HG03354 (cell line): ENCODE data around the gene FRMD4A.
"Not testable (repeated sequence)": the region's sequence is repeated elsewhere in the genome, so short reads cannot be mapped to it uniquely, and the experiment has no call there.

Source experiments
- ATAC-seq: cut with Tn5 transposase; IDR thresholded peaks from one replicate; pipeline ENCODE4 v1.9.1; 2021; ENCODE audit warnings: mild to moderate bottlenecking; ENCODE audit not compliant: unreplicated experiment, poor library complexity, severe bottlenecking

The FRMD4A gene

GRCh38 chr10:14080795-14081194 lies 249.9 kb downstream of the FRMD4A start:
- ATAC-seq, result no peak

- ATAC-seq, result no peak
Observed at GRCh38 chr10:14077430-14077829, 253.3 kb downstream of the FRMD4A start.

GRCh38 chr10:14074062-14074884 lies 256.5 kb downstream of the FRMD4A start:
- ATAC-seq, result no peak

- ATAC-seq, result no peak
Observed at GRCh38 chr10:14072541-14072940, 258.2 kb downstream of the FRMD4A start.

- ATAC-seq, result no peak
Observed at GRCh38 chr10:14071956-14072355, 258.8 kb downstream of the FRMD4A start.

- ATAC-seq, result no peak
Observed at GRCh38 chr10:14068601-14069250, 262.0 kb downstream of the FRMD4A start.

GRCh38 chr10:14067638-14068037 lies 263.1 kb downstream of the FRMD4A start:
- not testable (repeated sequence) for ATAC-seq

GRCh38 chr10:14066106-14066505 lies 264.6 kb downstream of the FRMD4A start:
- ATAC-seq, result no peak

- no peak for ATAC-seq
Observed at GRCh38 chr10:14063531-14064285, 267.0 kb downstream of the FRMD4A start.

- ATAC-seq, result no peak
Observed at GRCh38 chr10:14062528-14063260, 268.0 kb downstream of the FRMD4A start.

GRCh38 chr10:14060320-14061070 lies 270.2 kb downstream of the FRMD4A start:
- no peak for ATAC-seq

GRCh38 chr10:14056610-14057332 lies 274.0 kb downstream of the FRMD4A start:
- ATAC-seq, result no peak

- ATAC-seq, result no peak
Observed at GRCh38 chr10:14052931-14053330, 277.8 kb downstream of the FRMD4A start.

GRCh38 chr10:14050598-14050997 lies 280.1 kb downstream of the FRMD4A start:
- no peak for ATAC-seq

- ATAC-seq, result no peak
Observed at GRCh38 chr10:14048930-14049613, 281.7 kb downstream of the FRMD4A start.

- ATAC-seq, result no peak
Observed at GRCh38 chr10:14047431-14047830, 283.3 kb downstream of the FRMD4A start.

GRCh38 chr10:14042051-14042450 lies 288.7 kb downstream of the FRMD4A start:
- ATAC-seq, result not testable (repeated sequence)
